HG02678 (cell line): Measurements from ENCODE around the gene PQBP1.
A peak's percentile ranks its signal among the peaks of the same experiment; 100 is the strongest.
"Not testable (repeated sequence)": the region's sequence is repeated elsewhere in the genome, so short reads cannot be mapped to it uniquely, and the experiment has no call there.

ENCODE experiments used
- ATAC-seq: cut with Tn5 transposase; IDR thresholded peaks from one replicate; pipeline ENCODE4 v1.9.1; 2021; ENCODE audit warnings: mild to moderate bottlenecking, moderate library complexity; ENCODE audit not compliant: unreplicated experiment

Gene PQBP1, protein sequence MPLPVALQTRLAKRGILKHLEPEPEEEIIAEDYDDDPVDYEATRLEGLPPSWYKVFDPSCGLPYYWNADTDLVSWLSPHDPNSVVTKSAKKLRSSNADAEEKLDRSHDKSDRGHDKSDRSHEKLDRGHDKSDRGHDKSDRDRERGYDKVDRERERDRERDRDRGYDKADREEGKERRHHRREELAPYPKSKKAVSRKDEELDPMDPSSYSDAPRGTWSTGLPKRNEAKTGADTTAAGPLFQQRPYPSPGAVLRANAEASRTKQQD

DNA sequence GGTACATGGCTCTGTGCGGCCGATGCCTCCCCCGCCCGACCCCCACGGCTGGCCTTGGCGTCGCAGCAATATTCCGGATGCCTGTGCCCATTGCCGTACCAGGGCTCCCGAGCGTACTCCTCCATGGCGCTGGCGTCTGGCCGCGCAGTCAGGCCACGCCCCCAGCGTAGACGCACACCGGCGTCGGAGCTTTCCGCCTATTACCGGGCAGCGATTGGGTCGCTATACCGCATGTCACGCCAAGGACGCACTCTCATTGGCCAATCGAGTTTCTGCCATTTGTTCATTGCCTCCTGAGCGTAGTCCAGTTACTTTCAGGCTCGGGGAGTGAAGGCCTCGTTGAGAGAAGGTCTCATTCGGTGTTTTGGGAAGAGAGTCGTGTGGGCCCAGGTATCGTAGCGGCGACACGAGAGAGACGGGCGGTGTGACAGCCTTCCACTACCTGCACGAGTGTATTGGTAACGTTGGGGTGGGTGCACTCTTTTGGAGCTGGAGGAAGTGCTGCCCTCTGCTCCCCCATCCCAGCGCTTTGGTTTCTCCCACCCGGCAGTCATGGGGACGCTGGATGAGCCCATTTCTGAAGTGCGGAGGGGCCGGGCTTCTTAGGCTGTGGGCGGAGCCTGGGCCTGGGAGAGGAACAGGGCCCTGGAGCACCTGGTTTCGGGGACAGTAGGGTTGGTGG, at the start of gene PQBP1, which contains the start of gene TIMM17B:
PQBP1 (plus strand) TSS at position 306 of the 682 bp plus-strand sequence. CDS start 580 bp downstream, outside the sequence.
TIMM17B (minus strand) TSS at position 144 of the 682 bp plus-strand sequence; CDS start at position 125, 19 bp downstream.
- peak; percentile 93 for ATAC-seq

DNA sequence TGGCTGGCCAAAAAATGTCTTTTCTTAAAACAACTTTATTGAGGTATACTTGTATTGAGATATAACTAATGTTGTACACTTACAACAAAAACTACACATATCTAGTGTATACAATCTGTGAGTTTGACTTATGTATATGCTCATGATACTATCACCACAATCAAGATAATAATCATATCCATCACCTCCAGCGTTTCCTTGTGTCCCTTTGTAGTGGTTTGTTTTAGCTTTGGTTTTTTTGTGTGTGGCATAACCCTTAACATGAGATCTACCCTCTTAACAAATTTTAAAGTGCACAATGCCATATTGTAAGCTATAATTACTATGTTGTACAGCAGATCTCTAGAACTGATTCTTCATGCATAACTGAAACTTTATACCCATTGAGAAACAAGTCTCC, 48.9 kb upstream of the PQBP1 start:
- no peak for ATAC-seq

DNA sequence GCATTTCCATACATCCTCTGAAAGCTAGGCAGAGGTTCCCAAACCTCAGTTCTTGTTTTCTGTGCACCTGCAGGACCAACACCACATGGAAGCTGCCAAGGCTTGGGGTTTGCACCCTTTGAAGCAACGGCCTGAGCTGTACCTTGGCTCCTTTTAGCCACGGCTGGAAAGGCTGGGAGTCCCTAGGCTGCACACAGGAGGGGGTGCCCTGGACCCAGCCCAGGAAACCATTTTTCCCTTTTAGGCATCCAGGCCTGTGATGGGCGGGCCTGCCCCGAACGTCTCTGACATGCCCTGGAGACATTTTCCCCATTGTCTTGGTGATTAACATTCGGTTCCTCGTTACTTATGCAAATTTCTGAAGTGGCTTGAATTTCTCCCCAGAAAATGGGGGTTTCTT, 44.9 kb upstream of the PQBP1 start:
- no peak for ATAC-seq

DNA sequence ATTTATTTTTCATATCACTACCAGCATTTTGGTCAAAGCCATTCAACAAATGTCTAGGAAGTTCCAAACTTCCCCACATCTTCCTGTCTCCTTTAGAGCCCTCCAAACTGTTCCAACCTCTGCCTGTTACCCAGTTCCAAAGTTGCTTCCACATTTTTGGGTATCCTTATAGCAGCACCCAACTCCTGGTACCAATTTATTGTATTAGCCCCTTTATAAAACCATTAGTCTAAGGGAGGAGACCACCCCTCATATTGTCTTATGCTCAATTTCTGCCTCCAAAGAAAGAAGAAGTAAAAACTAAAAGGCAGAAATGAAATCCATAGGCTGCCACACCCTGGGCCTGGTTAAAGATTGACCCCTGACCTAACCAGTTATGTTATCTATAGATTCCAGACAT, 44.2 kb upstream of the PQBP1 start:
- not testable (repeated sequence) for ATAC-seq

DNA sequence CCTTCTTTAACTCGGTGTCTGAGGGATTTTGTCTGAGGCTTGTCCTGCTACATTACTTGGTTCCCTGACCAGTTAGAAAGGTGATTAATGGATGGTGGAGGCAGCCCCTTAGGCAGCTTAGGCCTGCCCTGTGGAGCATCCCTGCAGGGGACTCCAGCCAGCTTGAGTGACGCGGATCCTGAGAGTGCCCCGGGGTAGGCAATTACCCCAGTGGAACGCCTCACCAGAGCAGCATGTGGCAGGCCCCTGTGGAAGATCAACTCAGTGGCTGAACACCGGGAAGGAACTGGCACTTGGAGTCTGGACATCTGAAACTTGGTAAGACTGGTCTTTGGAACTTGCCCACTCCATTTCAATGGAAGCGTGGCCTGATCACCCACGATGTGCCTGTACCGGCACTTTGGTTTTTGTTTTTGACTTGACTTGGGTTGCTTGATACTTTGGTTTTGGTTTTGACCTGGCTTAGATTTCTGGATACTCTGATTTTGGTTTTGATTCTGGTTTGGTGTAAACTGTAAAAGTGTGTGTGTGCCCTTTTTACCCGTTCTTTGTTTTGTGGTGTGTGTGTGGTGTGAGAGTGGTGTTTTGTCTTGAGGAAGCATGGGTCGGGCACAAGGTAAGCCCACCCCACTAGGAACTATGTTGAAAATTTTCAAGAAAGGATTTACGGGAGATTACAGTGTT, 43.5 kb upstream of the PQBP1 start:
- ATAC-seq: not testable (repeated sequence)

DNA sequence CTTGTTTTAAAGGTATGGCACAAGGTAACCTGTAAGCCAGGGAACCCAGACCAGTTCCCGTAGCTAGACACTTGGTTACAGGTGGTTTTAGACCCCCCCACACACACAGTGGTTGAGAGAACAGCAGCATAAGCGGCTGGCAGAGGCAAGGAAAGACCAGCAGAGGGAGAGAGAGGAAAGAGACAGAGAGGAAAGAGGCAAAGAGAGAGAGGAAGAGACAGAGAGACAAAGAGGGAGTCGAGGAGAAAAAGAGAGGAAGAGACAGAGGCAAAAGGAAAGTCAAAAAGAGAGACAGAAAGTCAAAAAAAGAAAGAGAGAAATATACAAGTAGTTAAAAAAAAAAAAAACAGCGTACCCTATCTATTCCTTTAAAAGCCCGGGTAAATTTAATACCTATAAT, 42.8 kb upstream of the PQBP1 start:
- no peak for ATAC-seq

DNA sequence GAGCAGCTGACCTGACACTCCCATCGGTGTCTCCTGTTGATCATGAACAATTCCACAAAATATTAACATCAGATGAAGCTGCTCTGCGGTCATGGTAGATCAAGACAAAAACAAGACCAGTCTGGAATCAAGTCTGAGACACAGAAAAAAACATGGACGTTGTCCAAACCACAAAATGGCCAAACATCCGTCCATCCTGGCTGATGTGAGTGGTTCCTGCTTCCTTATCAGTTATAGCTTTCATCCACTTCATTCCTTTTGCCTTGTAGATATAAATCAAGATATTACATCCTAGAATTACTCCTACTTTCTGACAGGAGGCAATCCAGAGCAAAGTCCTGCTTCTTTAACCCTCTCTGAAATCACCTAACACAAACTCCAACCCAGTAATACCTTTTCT, 33.5 kb upstream of the PQBP1 start:
- ATAC-seq: no peak

DNA sequence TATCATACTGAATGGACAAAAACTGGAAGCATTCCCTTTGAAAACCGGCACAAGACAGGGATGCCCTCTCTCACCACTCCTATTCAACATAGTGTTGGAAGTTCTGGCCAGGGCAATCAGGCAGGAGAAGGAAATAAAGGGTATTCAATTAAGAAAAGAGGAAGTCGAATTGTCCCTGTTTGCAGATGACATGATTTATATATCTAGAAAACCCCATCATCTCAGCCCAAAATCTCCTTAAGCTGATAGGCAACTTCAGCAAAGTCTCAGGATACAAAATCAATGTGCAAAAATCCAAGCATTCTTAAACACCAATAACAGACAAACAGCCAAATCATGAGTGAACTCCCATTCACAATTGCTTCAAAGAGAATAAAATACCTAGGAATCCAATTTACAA, 25.7 kb upstream of the PQBP1 start:
- not testable (repeated sequence) for ATAC-seq

DNA sequence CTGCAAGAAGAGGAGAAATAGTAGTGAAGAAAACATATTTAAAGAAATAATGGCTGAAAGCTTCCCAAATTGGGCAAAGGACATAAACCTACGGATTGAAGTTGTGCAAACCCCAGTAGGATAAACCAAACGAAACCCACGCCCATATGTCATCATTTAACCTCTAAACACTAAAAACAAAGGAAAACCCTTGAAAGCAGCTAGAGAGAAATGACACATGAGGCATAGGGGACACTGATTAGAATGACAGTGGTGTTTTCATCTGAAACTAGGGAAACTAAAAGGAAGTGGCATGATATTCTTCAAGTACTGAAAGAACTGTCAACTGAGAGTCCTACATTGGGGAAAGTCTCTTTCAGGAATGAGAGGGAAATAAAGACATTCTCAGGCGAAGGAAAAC, 20.8 kb upstream of the PQBP1 start:
- not testable (repeated sequence) for ATAC-seq

DNA sequence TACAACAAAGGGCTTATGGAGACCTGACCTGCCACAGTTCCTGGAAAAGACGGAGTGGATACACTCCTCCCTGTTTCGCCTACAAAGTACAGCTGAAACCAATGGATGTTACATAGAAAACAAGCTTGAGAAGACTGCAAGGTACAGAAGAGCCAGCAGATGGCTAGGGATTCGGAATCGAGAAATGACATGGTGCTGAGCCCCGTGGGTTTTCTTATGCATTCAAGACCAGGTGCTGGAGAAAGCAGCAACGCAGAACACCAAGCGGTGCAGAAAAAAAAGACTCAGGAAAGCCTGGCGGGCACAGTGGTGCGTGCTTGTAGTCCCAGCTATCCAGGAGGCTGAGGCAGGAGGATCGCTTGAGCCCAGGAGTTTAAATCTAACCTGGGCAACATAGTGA, 14.0 kb upstream of the PQBP1 start:
- no peak for ATAC-seq

DNA sequence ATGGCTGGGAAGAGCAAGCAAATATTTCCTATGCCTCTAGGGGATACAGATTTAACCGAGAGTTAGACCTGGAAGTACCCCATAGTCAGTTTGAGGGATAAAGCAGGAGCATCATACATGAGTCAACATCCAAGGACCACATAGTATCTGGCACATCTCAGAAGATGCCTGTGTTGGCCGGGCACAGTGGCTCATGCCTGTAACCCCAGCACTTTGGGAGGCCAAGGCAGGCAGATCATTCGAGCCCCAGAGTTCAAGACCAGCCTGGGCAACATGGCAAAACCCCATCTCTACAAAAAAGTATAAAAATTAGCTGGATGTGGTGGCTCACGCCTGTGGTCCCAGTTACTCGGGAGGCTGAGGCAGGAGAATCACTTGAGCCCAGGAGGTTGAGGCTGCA, 11.1 kb upstream of the PQBP1 start:
- not testable (repeated sequence) for ATAC-seq

DNA sequence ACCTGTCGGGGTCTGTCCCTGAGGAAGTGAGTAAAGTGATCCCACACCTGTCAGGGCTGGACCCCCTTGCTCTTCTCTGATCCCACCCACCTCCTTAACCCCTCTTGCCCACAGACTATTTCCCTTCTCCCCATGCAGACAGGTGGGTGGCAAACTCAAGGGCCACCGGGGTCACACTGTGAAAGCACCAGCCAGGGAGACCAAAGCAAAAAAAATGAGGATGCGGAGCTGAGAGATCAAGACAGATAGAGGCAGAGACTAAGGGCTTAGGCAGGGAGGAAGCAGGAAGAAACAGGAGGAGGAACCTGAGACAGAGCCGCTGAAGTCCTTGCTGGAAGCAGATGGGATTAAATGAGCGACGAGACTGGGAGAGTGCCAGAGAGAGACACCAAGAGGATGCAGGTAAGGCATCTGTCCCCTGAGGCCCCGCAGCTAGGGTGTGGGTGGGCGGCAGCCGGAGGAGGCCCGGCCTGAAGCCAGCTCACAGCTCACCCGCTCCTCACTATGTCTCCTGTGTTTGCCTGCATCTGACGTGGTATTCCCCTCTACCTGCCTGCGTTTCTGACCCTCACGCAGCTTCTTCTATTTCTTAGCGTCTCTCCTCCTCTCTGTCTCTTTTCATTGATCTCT, 7.3 kb upstream of the PQBP1 start:
- no peak for ATAC-seq

DNA sequence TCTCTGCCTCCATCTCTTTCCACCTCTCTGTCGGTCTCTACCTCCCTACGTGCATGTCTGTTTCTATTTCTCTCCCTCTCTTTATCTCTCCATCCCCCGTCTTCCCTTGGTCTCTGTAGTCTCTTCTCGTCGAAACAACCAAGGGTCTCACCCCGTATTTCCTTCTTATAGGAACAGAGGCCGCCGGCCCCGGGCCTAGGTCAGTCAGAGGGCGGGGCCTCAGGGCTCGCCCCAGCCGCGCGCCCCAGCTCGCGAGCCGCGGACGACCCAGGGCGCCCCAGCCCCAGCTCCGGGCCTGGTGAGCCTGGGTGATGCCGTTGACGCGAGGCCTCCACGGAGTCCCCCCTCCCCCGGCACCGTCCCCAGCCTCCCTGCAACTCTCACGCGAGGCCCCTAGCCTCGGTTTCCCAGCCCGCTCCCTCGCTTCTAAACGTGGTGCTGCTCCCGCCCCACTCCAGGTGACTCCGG, 6.8 kb upstream of the PQBP1 start:
- ATAC-seq: peak; percentile 45

DNA sequence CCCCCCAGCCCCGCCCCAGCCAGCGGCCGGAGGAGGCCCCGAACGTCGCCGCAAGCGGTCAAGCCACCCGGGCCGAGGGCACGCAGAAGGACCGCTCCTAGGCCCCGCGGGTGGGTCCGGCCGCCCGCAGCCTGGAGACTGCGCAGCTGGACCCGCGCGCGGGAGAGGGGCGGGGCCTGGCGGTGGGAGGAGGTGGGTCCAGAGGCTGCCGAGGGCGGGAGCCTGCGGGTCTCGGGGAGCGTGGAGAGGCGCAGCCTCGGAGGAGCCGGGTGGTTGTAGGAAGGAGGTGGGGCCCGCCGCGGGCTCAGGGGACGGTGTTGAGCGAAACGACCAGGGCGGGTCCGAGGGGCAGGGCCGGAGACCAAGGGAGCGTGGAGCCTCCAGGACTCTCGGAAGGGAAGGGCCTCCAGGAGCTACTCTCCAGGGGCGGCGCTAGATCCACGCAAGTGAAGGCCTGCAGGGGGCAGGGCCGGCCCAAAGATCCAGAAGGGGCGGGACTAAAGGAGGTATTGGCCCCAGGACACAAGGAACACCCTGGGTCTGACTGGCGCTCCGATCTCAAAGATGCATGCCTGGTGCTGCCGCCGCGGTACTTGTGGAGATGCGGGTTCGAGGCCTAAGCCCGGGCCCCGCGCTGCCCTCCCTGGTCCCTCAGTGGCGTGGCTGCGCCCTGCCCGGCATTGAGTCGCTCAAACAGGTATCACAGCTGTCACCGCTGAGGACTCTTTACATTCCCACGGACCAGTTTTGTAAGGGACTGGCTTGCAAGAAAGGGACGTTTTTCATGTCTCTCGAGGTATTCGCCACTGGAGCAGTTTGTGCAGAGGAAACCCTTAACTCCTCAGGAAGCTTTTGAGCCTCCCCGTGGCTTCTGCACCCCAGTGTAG, 6.1 kb upstream of the PQBP1 start:
- ATAC-seq: peak; percentile 81

DNA sequence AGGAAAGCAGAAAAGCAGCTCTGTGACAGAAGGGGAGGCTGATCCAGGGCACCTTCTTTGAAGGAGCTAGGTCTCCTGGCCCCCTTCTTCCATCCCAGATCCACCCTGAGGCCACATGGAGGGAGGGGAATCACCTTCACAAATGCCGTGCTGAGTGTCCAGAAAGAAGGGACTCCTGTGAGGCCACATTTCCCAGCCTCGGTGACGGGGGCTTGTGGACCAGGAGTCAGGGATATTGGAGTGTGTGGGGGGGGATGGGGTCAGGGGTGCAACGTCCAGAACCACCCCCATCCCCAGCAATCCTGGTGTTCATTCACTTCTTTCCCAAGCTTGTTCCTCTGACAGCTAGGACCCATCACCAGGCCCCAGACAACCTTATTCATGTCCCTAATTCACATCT, 4.8 kb upstream of the PQBP1 start:
- no peak for ATAC-seq

DNA sequence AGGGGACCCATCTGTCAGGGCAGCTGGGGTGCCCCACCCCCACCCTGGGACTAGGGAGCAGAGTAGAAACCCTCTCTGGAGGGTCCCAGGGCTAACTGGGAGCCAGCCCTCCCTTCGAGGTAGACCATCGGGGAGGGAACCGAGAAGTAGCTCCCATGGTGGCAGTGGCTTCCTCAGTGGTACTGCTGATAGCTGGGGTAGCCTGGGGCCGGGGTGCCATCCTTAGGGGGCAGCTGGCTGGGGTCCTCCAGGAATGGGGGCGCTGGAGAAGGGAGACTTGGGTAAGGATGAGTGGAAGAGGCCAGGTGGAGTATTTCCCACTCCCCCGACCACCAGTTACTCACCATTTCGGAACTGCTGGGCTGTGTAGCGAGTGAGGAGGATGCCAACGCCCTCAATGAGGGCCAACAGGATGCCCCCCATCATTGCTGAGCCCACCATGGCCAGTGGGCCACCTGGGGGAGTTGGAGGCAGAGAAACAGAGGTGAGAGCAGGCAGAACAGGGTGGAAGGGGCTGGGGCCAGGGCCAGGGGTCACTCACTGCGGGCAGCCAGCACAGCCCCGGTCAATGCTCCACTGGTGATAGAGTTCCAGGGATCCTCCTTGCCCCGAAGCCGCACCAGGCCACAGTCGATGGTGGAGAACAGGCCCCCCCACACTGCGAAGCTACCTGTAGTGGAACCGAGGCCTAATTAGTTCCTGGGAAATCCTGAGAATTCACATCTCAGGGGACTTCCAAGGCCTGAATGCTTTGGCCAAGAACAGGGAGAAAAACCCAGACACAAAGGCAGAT, 4.0 kb upstream of the PQBP1 start:
- no peak for ATAC-seq

DNA sequence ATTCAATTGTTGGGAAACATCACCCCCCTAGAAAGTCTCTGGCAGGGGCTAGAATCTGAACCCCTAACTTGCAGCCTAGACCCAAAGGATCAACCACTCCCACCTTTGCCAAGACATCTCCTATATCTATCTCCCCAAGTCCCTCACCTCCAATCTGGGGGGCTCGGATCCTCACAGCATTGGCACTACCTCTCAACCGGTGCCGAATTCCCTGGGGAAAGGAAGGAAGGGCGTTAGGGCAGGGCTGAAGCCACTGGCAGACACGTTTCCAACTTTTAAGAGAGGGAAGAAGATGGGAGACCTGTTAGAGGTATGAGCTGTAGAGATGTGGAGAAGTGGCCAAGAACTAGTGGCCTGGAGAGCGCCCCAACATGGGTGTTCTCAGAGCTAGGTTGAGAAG, 2.8 kb upstream of the PQBP1 start:
- no peak for ATAC-seq

DNA sequence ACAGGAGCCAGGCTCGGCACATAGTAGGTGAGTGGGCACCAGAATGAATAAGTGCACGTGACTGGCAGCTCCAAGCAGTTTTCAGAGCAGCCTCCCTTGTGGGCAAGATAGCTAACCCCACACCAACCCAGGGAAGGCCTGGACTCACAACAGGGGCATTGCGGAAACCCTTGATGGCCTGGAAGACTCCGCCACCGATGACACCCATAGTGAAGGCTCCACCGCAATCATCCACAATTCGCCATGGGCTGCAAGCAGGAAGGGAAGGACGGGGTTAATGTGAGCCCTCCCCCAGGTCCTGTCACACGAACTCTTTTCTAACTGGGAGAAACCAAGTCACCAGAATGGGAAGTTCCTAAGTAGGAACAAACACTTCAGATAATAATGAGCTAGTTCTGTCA, 1.1 kb upstream of the PQBP1 start:
- ATAC-seq: no peak

DNA sequence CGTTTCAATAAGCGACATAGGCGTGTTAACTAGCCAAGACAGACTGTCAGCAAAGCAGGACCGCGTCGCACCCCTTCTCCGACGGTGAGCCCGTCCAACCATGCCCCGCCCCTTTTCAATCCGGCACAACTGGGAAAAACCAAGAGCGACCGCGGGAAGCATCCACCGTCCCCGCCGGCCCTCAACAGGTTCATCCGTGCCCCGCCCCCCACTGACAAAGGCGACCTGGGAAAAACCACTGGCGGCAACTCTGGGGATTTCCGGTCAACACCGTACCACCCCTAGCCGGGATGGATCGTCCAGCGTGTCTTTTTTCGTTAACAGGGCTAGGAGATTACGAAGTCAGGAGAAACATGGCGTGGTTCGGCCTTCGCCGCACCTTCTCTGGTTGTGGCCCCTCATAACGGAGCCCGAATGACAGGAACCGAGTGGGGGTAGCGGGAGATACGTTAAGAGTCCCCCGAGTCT, 539 bp upstream of the PQBP1 start:
- no peak for ATAC-seq

DNA sequence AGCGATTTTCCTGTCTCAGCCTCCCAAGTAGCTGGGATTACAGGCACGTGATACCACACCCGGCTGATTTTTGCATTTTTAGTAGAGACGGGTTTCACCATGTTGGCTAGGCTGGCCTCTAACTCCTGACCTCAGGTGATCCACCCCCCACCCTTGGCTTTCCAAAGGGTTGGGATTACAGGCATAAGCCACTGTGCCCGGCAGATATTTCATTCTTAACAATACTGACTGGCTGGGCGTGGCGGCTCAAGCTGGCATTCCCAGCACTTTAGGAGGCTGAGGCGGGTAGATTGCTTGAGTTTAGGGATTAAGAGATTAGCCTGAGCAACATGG, 1.3 kb downstream of the PQBP1 start:
- ATAC-seq: no peak
